ENCODE results near the gene FKBP4. TPM values are rescaled to one million over a fixed set of nuclear protein-coding genes. Genes with fewer than 3 reads are reported as not detected.

FKBP4 gene
- total and polyA plus RNA-seq, 2 of the 13 experiments (the other 11 are each of a cell fraction or from before 2014, with no cell fraction given): 25.7 to 66.1 TPM

- TF ChIP-seq MZF1 (CRISPR knock-in tag; IDR thresholded peaks at IDR 0.05; ENCODE audit: borderline replicate concordance): peak; percentile 87; the same call in 1 of the 2 replicates
- TF ChIP-seq SMAD9 (CRISPR knock-in tag; IDR thresholded peaks at IDR 0.05): 0 out of 2 replicates have a peak, but pooled peaks have one; percentile 50
- TF ChIP-seq ZBTB8A (CRISPR knock-in tag; IDR thresholded peaks at IDR 0.05; ENCODE audit: borderline replicate concordance, low read depth): no peak
- peak; percentile 95 for TF ChIP-seq REPIN1 (CRISPR knock-in tag; IDR thresholded peaks at IDR 0.05; ENCODE audit: borderline replicate concordance, low read depth)
- TF ChIP-seq CHCHD3 (CRISPR knock-in tag; IDR thresholded peaks at IDR 0.05): 0 out of 2 replicates have a peak, but pooled peaks have one; percentile 54
- TF ChIP-seq ZNF20 (CRISPR knock-in tag; IDR thresholded peaks at IDR 0.05): no peak
- TF ChIP-seq HMGA1 (CRISPR knock-in tag; conservative IDR thresholded peaks at IDR 0.05): no peak
- no peak; the same call in 1 of the 2 replicates for TF ChIP-seq ZNF772 (CRISPR knock-in tag; IDR thresholded peaks at IDR 0.05)
- TF ChIP-seq ZNF605 (CRISPR knock-in tag; IDR thresholded peaks at IDR 0.05): peak; percentile 93
- no peak for TF ChIP-seq ZNF879 (CRISPR knock-in tag; IDR thresholded peaks at IDR 0.05)
- TF ChIP-seq, protein P1, sequence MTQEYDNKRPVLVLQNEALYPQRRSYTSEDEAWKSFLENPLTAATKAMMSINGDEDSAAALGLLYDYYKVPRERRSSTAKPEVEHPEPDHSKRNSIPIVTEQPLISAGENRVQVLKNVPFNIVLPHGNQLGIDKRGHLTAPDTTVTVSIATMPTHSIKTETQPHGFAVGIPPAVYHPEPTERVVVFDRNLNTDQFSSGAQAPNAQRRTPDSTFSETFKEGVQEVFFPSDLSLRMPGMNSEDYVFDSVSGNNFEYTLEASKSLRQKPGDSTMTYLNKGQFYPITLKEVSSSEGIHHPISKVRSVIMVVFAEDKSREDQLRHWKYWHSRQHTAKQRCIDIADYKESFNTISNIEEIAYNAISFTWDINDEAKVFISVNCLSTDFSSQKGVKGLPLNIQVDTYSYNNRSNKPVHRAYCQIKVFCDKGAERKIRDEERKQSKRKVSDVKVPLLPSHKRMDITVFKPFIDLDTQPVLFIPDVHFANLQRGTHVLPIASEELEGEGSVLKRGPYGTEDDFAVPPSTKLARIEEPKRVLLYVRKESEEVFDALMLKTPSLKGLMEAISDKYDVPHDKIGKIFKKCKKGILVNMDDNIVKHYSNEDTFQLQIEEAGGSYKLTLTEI (CRISPR knock-in tag; conservative IDR thresholded peaks at IDR 0.05): no peak
- no peak for TF ChIP-seq PAWR (CRISPR knock-in tag; IDR thresholded peaks at IDR 0.05; ENCODE audit: borderline replicate concordance)
- TF ChIP-seq, protein P2, sequence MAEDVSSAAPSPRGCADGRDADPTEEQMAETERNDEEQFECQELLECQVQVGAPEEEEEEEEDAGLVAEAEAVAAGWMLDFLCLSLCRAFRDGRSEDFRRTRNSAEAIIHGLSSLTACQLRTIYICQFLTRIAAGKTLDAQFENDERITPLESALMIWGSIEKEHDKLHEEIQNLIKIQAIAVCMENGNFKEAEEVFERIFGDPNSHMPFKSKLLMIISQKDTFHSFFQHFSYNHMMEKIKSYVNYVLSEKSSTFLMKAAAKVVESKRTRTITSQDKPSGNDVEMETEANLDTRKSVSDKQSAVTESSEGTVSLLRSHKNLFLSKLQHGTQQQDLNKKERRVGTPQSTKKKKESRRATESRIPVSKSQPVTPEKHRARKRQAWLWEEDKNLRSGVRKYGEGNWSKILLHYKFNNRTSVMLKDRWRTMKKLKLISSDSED (CRISPR knock-in tag; IDR thresholded peaks at IDR 0.05): no peak
- no peak for TF ChIP-seq KLF13 (CRISPR knock-in tag; IDR thresholded peaks at IDR 0.05)
- no peak for TF ChIP-seq ZNF382 (CRISPR knock-in tag; IDR thresholded peaks at IDR 0.05; ENCODE audit: borderline replicate concordance)
- TF ChIP-seq MTF2 (CRISPR knock-in tag; IDR thresholded peaks at IDR 0.05; ENCODE audit: borderline replicate concordance): no peak
- peak; percentile 44; the same call in 1 of the 2 replicates for TF ChIP-seq ZNF3 (CRISPR knock-in tag; IDR thresholded peaks at IDR 0.05)
- TF ChIP-seq HDAC1 (CRISPR knock-in tag; IDR thresholded peaks at IDR 0.05): peak; percentile 94
- no peak; the same call in 1 of the 2 replicates for TF ChIP-seq ZNF354B (CRISPR knock-in tag; IDR thresholded peaks at IDR 0.05)
- TF ChIP-seq, protein P3, sequence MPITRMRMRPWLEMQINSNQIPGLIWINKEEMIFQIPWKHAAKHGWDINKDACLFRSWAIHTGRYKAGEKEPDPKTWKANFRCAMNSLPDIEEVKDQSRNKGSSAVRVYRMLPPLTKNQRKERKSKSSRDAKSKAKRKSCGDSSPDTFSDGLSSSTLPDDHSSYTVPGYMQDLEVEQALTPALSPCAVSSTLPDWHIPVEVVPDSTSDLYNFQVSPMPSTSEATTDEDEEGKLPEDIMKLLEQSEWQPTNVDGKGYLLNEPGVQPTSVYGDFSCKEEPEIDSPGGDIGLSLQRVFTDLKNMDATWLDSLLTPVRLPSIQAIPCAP (CRISPR knock-in tag; IDR thresholded peaks at IDR 0.05; ENCODE audit: low read depth): peak; percentile 79; the same call in 1 of the 2 replicates
- no peak for TF ChIP-seq SNAPC2 (CRISPR knock-in tag; IDR thresholded peaks at IDR 0.05)
- 0 out of 2 replicates have a peak, but pooled peaks have one; percentile 56 for TF ChIP-seq MAZ (IDR thresholded peaks at IDR 0.05; ENCODE audit: borderline replicate concordance, low read depth, low read length)
- peak; percentile 74; the same call in 1 of the 2 replicates for TF ChIP-seq MAZ (CRISPR knock-in tag; IDR thresholded peaks at IDR 0.05; ENCODE audit: low read depth)
- peak; percentile 89 for TF ChIP-seq RXRA (CRISPR knock-in tag; IDR thresholded peaks at IDR 0.05)
- TF ChIP-seq RNF2 (conservative IDR thresholded peaks at IDR 0.05; ENCODE audit: low read depth): peak; percentile 95
- peak; percentile 84; the same call in 1 of the 2 replicates for TF ChIP-seq ARHGAP35 (CRISPR knock-in tag; IDR thresholded peaks at IDR 0.05; ENCODE audit: borderline replicate concordance)
- TF ChIP-seq ZNF235 (CRISPR knock-in tag; IDR thresholded peaks at IDR 0.05; ENCODE audit: borderline replicate concordance): peak; percentile 79; the same call in 1 of the 2 replicates
These were observed 17.8 kb downstream of the FKBP4 start, which contains the start of gene ITFG2 (continued) for GRCh38 chr12:2812290-2813213.

Measured in HepG2 (cell line).